HepG2 (cell line): ENCODE results near the gene PXYLP1. TPM values are rescaled to one million over a fixed set of nuclear protein-coding genes. Genes with fewer than 3 reads are reported as not detected.
A peak's percentile ranks its signal among the peaks of the same experiment; 100 is the strongest.

Source experiments
- ATAC-seq: fragments of 200-7000 bp; cut with Tn5 transposase; 3 replicates; pipeline ENCODE4 v1.9.1; 2020; ENCODE audit warnings: mild to moderate bottlenecking, moderate library complexity
- BruUV-seq: library from RNA; stranded (reverse); fragments of 400-500 nt; replicated peaks from 2 replicates; lab custom pipeline; 2021; lab: Mats Ljungman, UMichigan
- CTCF ChIA-PET: fragments of 300-600 bp; formaldehyde crosslinking; extraction: SDS; loops from one replicate; lab custom pipeline; 2021; ENCODE audit warnings: low total read pairs, inconsistent platforms, low intra/inter-chr PET ratio; lab: Yijun Ruan, JAX
- POLR2A ChIA-PET: fragments of 350-600 bp; sonication (Branson Sonifier 250); formaldehyde crosslinking; loops from one replicate; lab custom pipeline; 2020; ENCODE audit warnings: antibody characterized with exemption, inconsistent platforms; lab: Yijun Ruan, JAX
- DNase-seq: peaks from one replicate; pipeline ENCODE4 v3.0.0-alpha.2; 2015; ENCODE audit warnings: low spot score
- FAIRE-seq: peaks from 3 replicates; lab custom pipeline; 2011; peaks lifted over from hg19 to GRCh38; lab: Jason Lieb, UNC
- H2AFZ ChIP-seq: one replicate; pipeline ENCODE4 v1.6.1; 2011; ENCODE audit warnings: low read length, inconsistent platforms
- H3K27ac ChIP-seq: fragments of 300-600 bp; 3 replicates; pipeline ENCODE4 v1.8.0; 2011; ENCODE audit warnings: mixed run types, mild to moderate bottlenecking, mixed read lengths, low read length, inconsistent platforms; ENCODE audit not compliant: insufficient read depth; ENCODE audit errors: extremely low read length
- H3K27me3 ChIP-seq, 2 experiments: fragments of 200-600 bp in 1 of 2; 2 replicates in 1 of 2; 3 replicates in 1 of 2; pipeline versions ENCODE4 v1.6.0 to v1.8.0; 2011; ENCODE audit warnings: low read length in 2 of 2, mild to moderate bottlenecking in 2 of 2, moderate library complexity in 2 of 2, inconsistent platforms in 1 of 2; ENCODE audit not compliant: insufficient read depth in 2 of 2, control insufficient read depth in 1 of 2
- H3K36me3 ChIP-seq, 2 experiments: fragments of 200-600 bp in 1 of 2; replicated peaks in 1 of 2; 2 replicates in 1 of 2; 3 replicates in 1 of 2; pipeline versions ENCODE4 v1.5.1 to v1.8.0; 2011; ENCODE audit warnings: low read length in 2 of 2, inconsistent platforms in 1 of 2; ENCODE audit not compliant: insufficient read depth in 2 of 2, control insufficient read depth in 1 of 2
- H3K4me1 ChIP-seq: 2 replicates; pipeline ENCODE4 v1.5.1; 2012; ENCODE audit warnings: low read length, inconsistent platforms; ENCODE audit not compliant: insufficient read depth
- H3K4me2 ChIP-seq: 2 replicates; pipeline ENCODE4 v1.6.0; 2011; ENCODE audit warnings: low read depth, low read length, inconsistent platforms
- H3K4me3 ChIP-seq, 3 experiments: fragments of 200-600 bp in 1 of 3; sonication (generic), shearing (Covaris generic) in 1 of 3; replicated peaks in 1 of 3; 2 replicates each; pipeline ENCODE4 v1.5.1; 2011 to 2016; ENCODE audit warnings: low read length in 3 of 3, inconsistent platforms in 2 of 3, low read depth in 2 of 3, mild to moderate bottlenecking in 2 of 3, control low read depth in 1 of 3, mixed read lengths in 1 of 3; ENCODE audit not compliant: insufficient read depth in 1 of 3
- H3K79me2 ChIP-seq: one replicate; pipeline ENCODE4 v1.6.1; 2011; ENCODE audit warnings: low read length, inconsistent platforms; ENCODE audit not compliant: insufficient read depth
- H3K9ac ChIP-seq: 2 replicates; pipeline ENCODE4 v1.6.0; 2011; ENCODE audit warnings: mild to moderate bottlenecking, low read depth, low read length, inconsistent platforms; ENCODE audit not compliant: insufficient read depth
- H3K9me3 ChIP-seq: 2 replicates; pipeline ENCODE4 v1.5.1; 2012; ENCODE audit warnings: mild to moderate bottlenecking, low read length
- H4K20me1 ChIP-seq: 2 replicates; pipeline ENCODE4 v1.6.0; 2011; ENCODE audit warnings: inconsistent platforms, mild to moderate bottlenecking, low read length, moderate library complexity; ENCODE audit not compliant: insufficient read depth
- CREB1 ChIP-seq, 2 experiments: fragments of 450-650 bp in 1 of 2; IDR thresholded peaks; 2 replicates each; pipeline ENCODE4 v1.6.1; 2016 to 2017; ENCODE audit warnings: control low read depth in 1 of 2, mild to moderate bottlenecking in 1 of 2, missing compliant biosample characterization in 1 of 2, missing genetic modification characterization in 1 of 2
- EP300 ChIP-seq, 3 experiments: sonication (generic) in 1 of 3; formaldehyde crosslinking in 1 of 3; IDR thresholded peaks; 2 replicates each; pipeline versions ENCODE4 v1.5.1 to v1.6.1; 2011 to 2020; ENCODE audit warnings: low read depth in 2 of 3, low read length in 2 of 3, borderline replicate concordance in 1 of 3, improper control_type of control experiment in 1 of 3, mild to moderate bottlenecking in 1 of 3, missing genetic modification reagents in 1 of 3, moderate library complexity in 1 of 3
- FOXA1 ChIP-seq, 2 experiments: fragments of 450-650 bp in 1 of 2; sonication (generic) in 1 of 2; formaldehyde crosslinking in 1 of 2; IDR thresholded peaks; 2 replicates each; pipeline versions ENCODE4 v1.4.0 to v1.6.1; 2016 to 2020; ENCODE audit warnings: missing genetic modification reagents in 1 of 2
- HNF4A ChIP-seq: sonication (generic); formaldehyde crosslinking; IDR thresholded peaks from 2 replicates; pipeline ENCODE4 v1.4.0; 2020; ENCODE audit warnings: missing genetic modification reagents
- KDM4B ChIP-seq: sonication (generic); formaldehyde crosslinking; IDR thresholded peaks from 2 replicates; pipeline ENCODE4 v1.4.0; 2020; ENCODE audit warnings: missing genetic modification reagents
- MAX ChIP-seq: IDR thresholded peaks from 2 replicates; pipeline ENCODE4 v1.6.1; 2012; ENCODE audit warnings: inconsistent platforms
- PHF20 ChIP-seq: sonication (generic); formaldehyde crosslinking; IDR thresholded peaks from 2 replicates; pipeline ENCODE4 v1.5.0; 2020; ENCODE audit warnings: mild to moderate bottlenecking, missing genetic modification reagents
- RBFOX2 ChIP-seq: fragments of 200-400 bp; formaldehyde crosslinking; IDR thresholded peaks from 2 replicates; pipeline ENCODE4 v1.6.1; 2017; ENCODE audit warnings: low read depth, mild to moderate bottlenecking, low read length
- SALL1 ChIP-seq: sonication (generic); formaldehyde crosslinking; IDR thresholded peaks from 2 replicates; pipeline ENCODE4 v1.8.0; 2022; ENCODE audit warnings: mild to moderate bottlenecking, missing genetic modification reagents
- TAF1 ChIP-seq: sonication (generic); formaldehyde crosslinking; IDR thresholded peaks from 2 replicates; pipeline ENCODE4 v1.4.0; 2020; ENCODE audit warnings: missing genetic modification reagents
- TCF7 ChIP-seq: sonication (generic); IDR thresholded peaks from 2 replicates; pipeline ENCODE4 v1.6.1; 2016; ENCODE audit warnings: antibody characterized with exemption, low read depth
- TCF7L2 ChIP-seq: IDR thresholded peaks from 2 replicates; pipeline ENCODE4 v1.6.1; 2011; ENCODE audit warnings: mild to moderate bottlenecking, low read depth, low read length, moderate library complexity
- WGBS: methylation state at CpG from one replicate; pipeline ENCODE4 v1.1.6; 2017; ENCODE audit warnings: low lambda C conversion rate; 5-methylcytosine and 5-hydroxymethylcytosine counted together
- in situ Hi-C: cut with HindIII; loops from 2 replicates; pipeline ENCODE4 v1.10.0; 2017; ENCODE audit warnings: low pct_unique_long_range_greater_than_20kb; ENCODE audit not compliant: extremely low pct_ligation_motif_present
- intact Hi-C: fragments of 100-400 bp; cut with micrococcal nuclease; formaldehyde crosslinking; loops from one replicate; pipeline ENCODE4 v1.10.0; 2022; ENCODE audit not compliant: unreplicated experiment
- polyA plus RNA-seq, 8 experiments: library from polyadenylated mRNA; depleted of rRNA in 3 of 8; stranded (reverse) in 7 of 8; unstranded in 1 of 8; fragments of >200 nt; fragmentation: Illumina TruSeq in 4 of 8; extraction: Trizol in 4 of 8; gene quantifications; 2 replicates each; pipeline versions ENCODE4 v1.2.1 to v1.2.3, GENCODE V29; 2011 to 2016; ENCODE audit warnings: low read depth in 4 of 8, missing spikeins in 1 of 8, mixed read lengths in 1 of 8; ENCODE audit not compliant: insufficient read depth in 1 of 8
- total RNA-seq, 5 experiments: library from RNA; depleted of rRNA; stranded (reverse); fragments of >200 nt; fragmentation: Illumina TruSeq; extraction: Trizol; gene quantifications; 2 replicates each; pipeline ENCODE4 v1.2.3, GENCODE V29; 2016; ENCODE audit warnings: low read depth in 1 of 5
- TF ChIP-seq, protein P1 (sequence below): sonication (generic); formaldehyde crosslinking; conservative IDR thresholded peaks from 2 replicates; pipeline ENCODE4 v1.8.1; 2023; ENCODE audit warnings: missing genetic modification reagents
- TF ChIP-seq, protein P2 (sequence below): sonication (generic); formaldehyde crosslinking; IDR thresholded peaks from 2 replicates; pipeline ENCODE4 v1.4.0; 2020; ENCODE audit warnings: missing genetic modification reagents, borderline replicate concordance

PXYLP1 gene
- total and polyA plus RNA-seq, 2 of the 13 experiments (the other 11 are each of a cell fraction or from before 2014, with no cell fraction given) = 4.9 to 8.1 TPM

GRCh38 chr3:141331377-141332318 is 100.0 kb downstream of the PXYLP1 start (continued):
- TF ChIP-seq SALL1 = peak; percentile 6; the same call in 1 of the 2 replicates
- TF ChIP-seq, all 625 proteins: peak for 6

DNA sequence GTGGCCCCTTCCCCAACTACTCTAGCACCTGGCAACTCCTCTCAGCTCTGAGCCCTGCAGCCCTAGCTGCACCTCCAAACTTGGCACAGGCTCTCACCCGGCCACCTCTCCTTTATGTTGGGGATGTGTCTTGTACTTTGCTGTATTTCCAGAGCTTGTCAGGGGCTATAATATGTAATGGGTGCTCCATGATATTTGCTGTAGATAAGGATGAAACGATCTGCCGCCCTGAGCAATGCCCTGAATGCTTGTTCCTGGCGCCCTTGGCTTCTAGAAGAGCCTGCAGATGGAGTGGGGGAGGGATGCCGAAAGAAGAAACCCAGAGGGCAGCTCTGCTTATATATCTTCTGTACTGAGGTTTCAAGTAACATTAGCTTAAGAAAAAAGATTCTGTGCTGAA is 100.8 kb downstream of the PXYLP1 start:
- ATAC-seq = peak; percentile 50
- H3K9me3 ChIP-seq = no peaks in the 10 kb centered on the region
- ChIA-PET POLR2A (interaction anchor here (0.5 to 3.0 kb wide), 4 partner anchors 11 to 99 kb away, joined by 3 to 11 read pairs (median 4); no protein-coding TSS in a partner anchor), CTCF (no interaction called here)
- WGBS = 6% methylated on average over 5 of the region's 5 CpGs
- H3K9ac ChIP-seq = no peak overlapping the region
- FAIRE-seq = no peak
- H3K36me3 ChIP-seq = no peaks in the 10 kb centered on the region
- peak; percentile 69 for DNase-seq
- no peaks in the 10 kb centered on the region for H3K79me2 ChIP-seq
- H4K20me1 ChIP-seq = no peaks in the 10 kb centered on the region
- in situ Hi-C loops (no loop called here), intact Hi-C loops (no loop called here)
- H3K27ac ChIP-seq = no peak overlapping the region
- peak overlapping the region; percentile 71 for H3K4me2 ChIP-seq
- no peaks in the 10 kb centered on the region for H3K27me3 ChIP-seq
- TF ChIP-seq, protein P1, sequence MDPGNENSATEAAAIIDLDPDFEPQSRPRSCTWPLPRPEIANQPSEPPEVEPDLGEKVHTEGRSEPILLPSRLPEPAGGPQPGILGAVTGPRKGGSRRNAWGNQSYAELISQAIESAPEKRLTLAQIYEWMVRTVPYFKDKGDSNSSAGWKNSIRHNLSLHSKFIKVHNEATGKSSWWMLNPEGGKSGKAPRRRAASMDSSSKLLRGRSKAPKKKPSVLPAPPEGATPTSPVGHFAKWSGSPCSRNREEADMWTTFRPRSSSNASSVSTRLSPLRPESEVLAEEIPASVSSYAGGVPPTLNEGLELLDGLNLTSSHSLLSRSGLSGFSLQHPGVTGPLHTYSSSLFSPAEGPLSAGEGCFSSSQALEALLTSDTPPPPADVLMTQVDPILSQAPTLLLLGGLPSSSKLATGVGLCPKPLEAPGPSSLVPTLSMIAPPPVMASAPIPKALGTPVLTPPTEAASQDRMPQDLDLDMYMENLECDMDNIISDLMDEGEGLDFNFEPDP (CRISPR knock-in tag) = no peak
- TF ChIP-seq EP300 (IDR thresholded peaks at IDR 0.05; ENCODE audit: low read depth in 2 of 2, low read length in 2 of 2) (peak in 1 of 2 experiments; percentile 41; a peak in 1 of 4 replicates), EP300 (CRISPR knock-in tag; IDR thresholded peaks at IDR 0.05; ENCODE audit: borderline replicate concordance) (no peak), KDM4B (CRISPR knock-in tag) (no peak), FOXA1 (IDR thresholded peaks at IDR 0.05) (no peak), FOXA1 (CRISPR knock-in tag; IDR thresholded peaks at IDR 0.05) (peak; percentile 32; the same call in 1 of the 2 replicates), MAX (0 out of 2 replicates have a peak, but pooled peaks have one; percentile 25), HNF4A (peak; percentile 13; the same call in 1 of the 2 replicates), TCF7L2 (peak; percentile 50), PHF20 (CRISPR knock-in tag) (no peak), RBFOX2 (no peak), CREB1 (IDR thresholded peaks at IDR 0.05) (no peak), CREB1 (CRISPR knock-in tag; IDR thresholded peaks at IDR 0.05) (peak; percentile 20; the same call in 1 of the 2 replicates), TCF7 (peak; percentile 87), SALL1 (0 out of 2 replicates have a peak, but pooled peaks have one; percentile 10), TAF1 (CRISPR knock-in tag) (no peak)
- TF ChIP-seq, protein P2, sequence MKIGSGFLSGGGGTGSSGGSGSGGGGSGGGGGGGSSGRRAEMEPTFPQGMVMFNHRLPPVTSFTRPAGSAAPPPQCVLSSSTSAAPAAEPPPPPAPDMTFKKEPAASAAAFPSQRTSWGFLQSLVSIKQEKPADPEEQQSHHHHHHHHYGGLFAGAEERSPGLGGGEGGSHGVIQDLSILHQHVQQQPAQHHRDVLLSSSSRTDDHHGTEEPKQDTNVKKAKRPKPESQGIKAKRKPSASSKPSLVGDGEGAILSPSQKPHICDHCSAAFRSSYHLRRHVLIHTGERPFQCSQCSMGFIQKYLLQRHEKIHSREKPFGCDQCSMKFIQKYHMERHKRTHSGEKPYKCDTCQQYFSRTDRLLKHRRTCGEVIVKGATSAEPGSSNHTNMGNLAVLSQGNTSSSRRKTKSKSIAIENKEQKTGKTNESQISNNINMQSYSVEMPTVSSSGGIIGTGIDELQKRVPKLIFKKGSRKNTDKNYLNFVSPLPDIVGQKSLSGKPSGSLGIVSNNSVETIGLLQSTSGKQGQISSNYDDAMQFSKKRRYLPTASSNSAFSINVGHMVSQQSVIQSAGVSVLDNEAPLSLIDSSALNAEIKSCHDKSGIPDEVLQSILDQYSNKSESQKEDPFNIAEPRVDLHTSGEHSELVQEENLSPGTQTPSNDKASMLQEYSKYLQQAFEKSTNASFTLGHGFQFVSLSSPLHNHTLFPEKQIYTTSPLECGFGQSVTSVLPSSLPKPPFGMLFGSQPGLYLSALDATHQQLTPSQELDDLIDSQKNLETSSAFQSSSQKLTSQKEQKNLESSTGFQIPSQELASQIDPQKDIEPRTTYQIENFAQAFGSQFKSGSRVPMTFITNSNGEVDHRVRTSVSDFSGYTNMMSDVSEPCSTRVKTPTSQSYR (CRISPR knock-in tag) = peak; percentile 73; the same call in 1 of the 2 replicates
- no TSS peak for BruUV-seq
- peaks cover 46% of the 10 kb centered on the region for H3K4me1 ChIP-seq
- H2AFZ ChIP-seq = no peak overlapping the region
- H3K4me3 ChIP-seq = peak overlapping the region in 1 of 3 experiments; percentile 30; a peak in 1 of 6 replicates
